ENCODE results near the gene UMAD1. TPM values are rescaled to one million over a fixed set of nuclear protein-coding genes. Genes with fewer than 3 reads are reported as not detected.

Gene UMAD1
- total and polyA plus RNA-seq, 11 donors, result 3.5 to 19.7 (median 15.3) TPM

DNA sequence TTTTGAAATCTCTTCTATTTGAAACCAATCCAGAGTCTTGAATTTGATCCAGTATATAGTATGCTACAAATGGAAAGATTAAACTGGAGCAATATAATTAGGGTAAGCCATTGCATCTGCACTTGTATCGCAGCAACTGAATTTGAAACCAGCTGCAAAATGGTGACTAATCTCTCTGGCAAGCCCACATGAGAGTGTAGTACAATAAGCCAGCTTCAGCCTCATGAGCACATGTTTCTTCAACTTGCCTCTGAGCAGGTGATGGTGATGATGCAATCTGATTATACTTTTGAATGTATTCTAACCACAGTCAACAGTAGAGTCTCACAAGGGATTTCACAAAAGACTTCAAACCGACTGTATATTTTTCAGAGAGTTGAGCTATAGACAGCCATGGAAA lies 78.7 kb downstream of the UMAD1 start:
- Histone ChIP-seq H3K9me3 (no peaks in the 10 kb centered on the region), H3K4me3 (no peak overlapping the region), H3K27me3 (no peaks in the 10 kb centered on the region), H3K36me3 (no peaks in the 10 kb centered on the region), H3K4me1 (peaks cover 0 to 19% (median 11%) of the 10 kb centered on the region in 12 donors), H3K27ac (no peak overlapping the region)
- intact Hi-C loops (cut with DNase I), result no loop called here
- TF ChIP-seq, protein P1, sequence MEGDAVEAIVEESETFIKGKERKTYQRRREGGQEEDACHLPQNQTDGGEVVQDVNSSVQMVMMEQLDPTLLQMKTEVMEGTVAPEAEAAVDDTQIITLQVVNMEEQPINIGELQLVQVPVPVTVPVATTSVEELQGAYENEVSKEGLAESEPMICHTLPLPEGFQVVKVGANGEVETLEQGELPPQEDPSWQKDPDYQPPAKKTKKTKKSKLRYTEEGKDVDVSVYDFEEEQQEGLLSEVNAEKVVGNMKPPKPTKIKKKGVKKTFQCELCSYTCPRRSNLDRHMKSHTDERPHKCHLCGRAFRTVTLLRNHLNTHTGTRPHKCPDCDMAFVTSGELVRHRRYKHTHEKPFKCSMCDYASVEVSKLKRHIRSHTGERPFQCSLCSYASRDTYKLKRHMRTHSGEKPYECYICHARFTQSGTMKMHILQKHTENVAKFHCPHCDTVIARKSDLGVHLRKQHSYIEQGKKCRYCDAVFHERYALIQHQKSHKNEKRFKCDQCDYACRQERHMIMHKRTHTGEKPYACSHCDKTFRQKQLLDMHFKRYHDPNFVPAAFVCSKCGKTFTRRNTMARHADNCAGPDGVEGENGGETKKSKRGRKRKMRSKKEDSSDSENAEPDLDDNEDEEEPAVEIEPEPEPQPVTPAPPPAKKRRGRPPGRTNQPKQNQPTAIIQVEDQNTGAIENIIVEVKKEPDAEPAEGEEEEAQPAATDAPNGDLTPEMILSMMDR (IDR thresholded peaks at IDR 0.05), result no peak
- TF ChIP-seq POLR2A (IDR thresholded peaks at IDR 0.05), result no peak
- 62 to 65% (median 64%) methylated on average over 2 of the region's 2 CpGs for WGBS, 4 donors
- DNase-seq (peak in 2 of 5 donors; percentile 29 to 36), ATAC-seq (peak; percentile 58 to 94 (median 84))

DNA sequence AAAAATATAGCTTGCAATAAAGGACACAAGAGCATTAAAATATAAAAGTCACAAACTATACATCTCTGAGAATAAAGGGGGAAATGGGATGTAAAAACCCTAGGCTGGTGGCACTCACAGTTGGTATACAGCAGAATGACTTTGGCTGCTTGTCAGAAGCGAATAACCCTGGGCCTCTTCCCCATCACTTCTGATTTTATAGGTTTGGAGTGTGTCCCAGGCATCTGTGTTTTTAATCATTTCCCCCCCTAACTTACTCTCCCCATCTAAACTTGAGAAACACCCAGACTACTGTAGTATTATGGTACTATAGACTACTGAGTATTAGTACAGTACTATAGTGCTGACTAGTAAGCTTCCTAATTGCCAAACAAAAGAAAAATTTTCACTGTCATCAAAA lies 79.6 kb downstream of the UMAD1 start:
- TF ChIP-seq, protein P1 (IDR thresholded peaks at IDR 0.05), result no peak
- TF ChIP-seq POLR2A (IDR thresholded peaks at IDR 0.05), result no peak
- intact Hi-C loops (cut with DNase I), result no loop called here
- no peak overlapping the region for H3K27ac ChIP-seq
- DNase-seq (no peak), ATAC-seq (peak in 1 of 4 donors; percentile 28)
- H3K4me1 ChIP-seq, result peaks cover 0 to 27% (median 14%) of the 10 kb centered on the region in 12 donors
- no peaks in the 10 kb centered on the region for H3K27me3 ChIP-seq
- H3K9me3 ChIP-seq, result no peaks in the 10 kb centered on the region
- H3K36me3 ChIP-seq, result no peaks in the 10 kb centered on the region
- no peak overlapping the region for H3K4me3 ChIP-seq
- 76 to 93% (median 84%) methylated on average over 1 of the region's 1 CpG for WGBS, 4 donors

DNA sequence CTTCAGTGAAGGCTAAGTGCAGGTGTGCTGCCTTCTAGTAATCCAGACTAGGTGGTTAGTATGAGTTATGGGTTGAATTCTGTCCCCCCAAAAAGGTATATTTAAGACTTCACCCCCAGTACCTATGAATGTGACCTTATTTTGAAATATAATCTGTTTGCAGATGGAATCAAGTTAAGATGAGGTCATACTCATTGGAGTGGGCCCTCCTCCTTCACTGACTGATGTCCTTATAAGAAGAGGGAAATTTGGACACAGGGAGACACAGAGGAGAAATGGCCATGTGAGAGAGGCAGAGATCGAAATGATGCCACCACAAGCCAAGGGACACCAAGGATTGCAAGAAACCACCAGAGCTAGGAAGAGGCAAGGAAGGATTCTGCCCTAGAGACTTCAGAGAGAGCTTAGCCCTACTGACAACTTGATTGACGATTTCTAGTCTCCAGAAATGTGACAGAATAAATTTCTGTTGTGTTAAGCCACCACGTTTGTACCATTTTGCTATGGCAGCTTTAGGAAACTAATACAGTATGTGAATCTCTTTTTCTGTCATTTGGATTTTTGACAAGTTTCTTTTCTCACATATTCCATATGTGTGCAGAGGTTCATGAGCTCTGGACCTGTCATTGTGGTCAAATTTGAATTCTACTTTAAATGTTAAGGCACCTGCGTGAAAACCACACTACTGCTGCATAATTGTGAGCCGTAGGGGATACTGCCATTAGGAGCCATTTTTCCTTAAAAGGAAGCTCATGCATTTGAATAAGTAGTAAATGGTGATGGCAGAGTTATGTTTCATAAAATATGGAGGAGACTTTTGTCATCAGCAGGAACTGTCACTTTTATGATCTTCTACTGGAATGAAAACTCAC lies 80.4 kb downstream of the UMAD1 start:
- ATAC-seq, result no peak
- no peak for TF ChIP-seq POLR2A (IDR thresholded peaks at IDR 0.05)
- TF ChIP-seq, protein P1 (IDR thresholded peaks at IDR 0.05), result no peak
- intact Hi-C loops (cut with DNase I), result no loop called here
- Histone ChIP-seq H3K27ac (no peak overlapping the region), H3K4me1 (peaks cover 0 to 33% (median 14%) of the 10 kb centered on the region in 12 donors), H3K27me3 (no peaks in the 10 kb centered on the region), H3K9me3 (no peaks in the 10 kb centered on the region), H3K4me3 (no peak overlapping the region), H3K36me3 (no peaks in the 10 kb centered on the region)
- no peak for DNase-seq
- 94 to 97% (median 97%) methylated on average over 5 of the region's 5 CpGs for WGBS, 4 donors

DNA sequence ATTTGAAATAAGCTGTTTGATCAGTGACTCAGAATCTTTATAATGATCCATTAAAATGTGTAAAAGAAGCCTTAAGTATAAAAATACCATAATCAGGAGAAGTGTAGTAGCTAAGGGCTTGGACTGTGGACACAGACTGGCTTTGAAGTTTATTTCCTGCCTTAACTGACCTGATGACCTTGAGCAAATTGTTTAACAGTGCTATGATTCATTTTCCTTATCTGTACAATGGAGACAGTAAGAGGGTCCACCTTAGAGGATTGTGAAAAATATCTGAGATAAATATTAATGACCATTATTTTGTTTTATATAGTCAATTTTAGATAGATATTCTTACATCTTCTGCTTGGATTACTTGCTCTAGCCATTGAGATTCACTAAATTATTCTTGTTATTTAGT lies 91.2 kb downstream of the UMAD1 start:
- peaks cover 0 to 24% (median 11%) of the 10 kb centered on the region in 12 donors for H3K4me1 ChIP-seq
- no peak for DNase-seq
- intact Hi-C loops (cut with DNase I), result loop anchor here in 1 of 10 donors (5.0 kb wide), 1 partner anchor 34 kb away; no protein-coding TSS in a partner anchor
- no peaks in the 10 kb centered on the region for H3K27me3 ChIP-seq
- H3K27ac ChIP-seq, result peak overlapping the region in 6 of 12 donors; percentile 2 to 60 (median 26)
- no peaks in the 10 kb centered on the region for H3K9me3 ChIP-seq
- peak in 3 of 4 donors; percentile 59 to 69 (median 64) for ATAC-seq
- no peak overlapping the region for H3K4me3 ChIP-seq
- TF ChIP-seq, protein P1 (IDR thresholded peaks at IDR 0.05), result no peak
- TF ChIP-seq POLR2A (IDR thresholded peaks at IDR 0.05), result no peak
- H3K36me3 ChIP-seq, result no peaks in the 10 kb centered on the region

All from heart left ventricle (tissue), 16 donors.